Kidney (tissue), 14 donors: ENCODE measurements around the gene KSR1. TPM values are rescaled to one million over a fixed set of nuclear protein-coding genes. Genes with fewer than 3 reads are reported as not detected.

Source experiments
- DNase-seq, 5 donors: peaks; one replicate each; pipeline ENCODE4 v3.0.0-alpha.2; 2013 to 2020
- FAIRE-seq: peaks from 2 replicates; lab custom pipeline; 2012; peaks lifted over from hg19 to GRCh38; lab: Jason Lieb, UNC
- H3K27ac ChIP-seq, 2 donors: one replicate each; pipeline ENCODE4 v1.7.0; 2013; ENCODE audit warnings: low read depth in 2 of 2, low read length in 2 of 2, inconsistent platforms in 1 of 2
- H3K27me3 ChIP-seq: one replicate; pipeline ENCODE4 v1.7.1; 2013; ENCODE audit warnings: low read length, inconsistent platforms; ENCODE audit not compliant: control insufficient read depth, insufficient read depth
- H3K36me3 ChIP-seq, 3 donors: one replicate each; pipeline versions ENCODE4 v1.7.0 to v1.7.1; 2013; ENCODE audit warnings: low read length in 3 of 3, control low read depth in 1 of 3, inconsistent platforms in 1 of 3; ENCODE audit not compliant: insufficient read depth in 3 of 3, control insufficient read depth in 2 of 3
- H3K4me1 ChIP-seq, 3 donors: one replicate each; pipeline versions ENCODE4 v1.7.0 to v1.7.1; 2013; ENCODE audit warnings: low read length in 3 of 3, inconsistent platforms in 1 of 3, low read depth in 1 of 3; ENCODE audit not compliant: control insufficient read depth in 2 of 3, insufficient read depth in 2 of 3
- H3K4me3 ChIP-seq, 3 donors: one replicate each; pipeline versions ENCODE4 v1.7.0 to v1.8.1; 2013; ENCODE audit warnings: low read length in 3 of 3, control low read depth in 1 of 3, inconsistent platforms in 1 of 3
- H3K9ac ChIP-seq, 3 donors: one replicate each; pipeline versions ENCODE4 v1.7.0 to v1.7.1; 2013; ENCODE audit warnings: low read length in 3 of 3, control low read depth in 1 of 3, inconsistent platforms in 1 of 3
- H3K9me3 ChIP-seq, 3 donors: one replicate each; pipeline versions ENCODE4 v1.7.0 to v1.7.1; 2013; ENCODE audit warnings: low read length in 3 of 3, control low read depth in 1 of 3, inconsistent platforms in 1 of 3; ENCODE audit not compliant: control insufficient read depth in 2 of 3, insufficient read depth in 1 of 3
- CTCF ChIP-seq: IDR thresholded peaks from 3 replicates; pipeline ENCODE4 v1.5.1; 2012; ENCODE audit warnings: mild to moderate bottlenecking, moderate library complexity, borderline replicate concordance; ENCODE audit not compliant: insufficient read depth; ENCODE audit errors: extremely low read depth
- intact Hi-C: fragments of 100-400 bp; cut with DNase I; formaldehyde crosslinking; loops from one replicate; pipeline ENCODE4 v1.11.1; 2022
- polyA plus RNA-seq: library from polyadenylated mRNA; stranded (reverse); fragments of 350-450 nt; fragmentation: Illumina TruSeq; extraction: RNeasy Lipid Tissue Mini Kit (QIAGEN cat#74804); gene quantifications from one replicate; pipeline ENCODE4 v1.2.3, GENCODE V29; 2014; ENCODE audit warnings: low read depth, low replicate concordance; ENCODE audit not compliant: insufficient read depth
- total RNA-seq: library from RNA; stranded (reverse); fragmentation: NEBNext Ultra II Directional; extraction: Animal tissue kit (Norgen Biotek cat#: 25700); gene quantifications from one replicate; pipeline ENCODE4 v1.2.1, GENCODE V29; 2021
- donor health status: control.
- donor health status: control.
- donor health status: control.
- donor health status: control.
- donor health status: control.
- donor health status: DM: yes; HTN: yes; CAD: no.
- donor health status: Normal renal cell carcinoma (clear cell type).

Gene KSR1
- total and polyA plus RNA-seq, 2 donors from 2014 or later = 11.7 to 97.3 TPM

GRCh38 chr17:27618417-27618816 is 162.2 kb downstream of the KSR1 start:
- no peak overlapping the region for H3K27ac ChIP-seq
- H3K9ac ChIP-seq = no peak overlapping the region
- no peak overlapping the region for H3K4me3 ChIP-seq
- TF ChIP-seq CTCF = no peak
- H3K27me3 ChIP-seq = no peaks in the 10 kb centered on the region
- H3K4me1 ChIP-seq = no peaks in the 10 kb centered on the region
- DNase-seq = peak in 1 of 5 donors; percentile 52
- intact Hi-C loops = no loop called here
- no peaks in the 10 kb centered on the region for H3K9me3 ChIP-seq
- FAIRE-seq = no peak
- peaks cover 3 to 58% (median 35%) of the 10 kb centered on the region in 3 donors for H3K36me3 ChIP-seq

DNA sequence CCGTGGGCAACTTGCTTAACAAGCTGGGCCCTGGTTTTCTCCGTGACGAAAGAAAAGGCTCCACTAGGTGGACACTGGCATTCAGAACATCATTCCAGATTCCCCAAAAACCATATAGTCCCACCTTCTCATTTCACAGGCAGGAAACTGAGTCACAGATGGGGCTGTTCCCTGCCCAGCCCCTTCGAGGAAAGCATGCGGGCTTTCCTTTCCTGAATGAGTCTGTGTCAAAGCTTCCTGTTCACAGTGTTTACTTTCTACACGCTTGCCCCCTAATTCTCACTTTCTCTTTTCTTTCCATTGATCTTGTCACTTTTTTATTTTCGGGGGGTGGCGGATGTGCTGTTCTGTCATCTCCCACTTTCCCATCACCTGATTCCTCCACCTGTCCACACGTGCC is 164.5 kb downstream of the KSR1 start:
- Histone ChIP-seq H3K27ac (no peak overlapping the region), H3K9ac (no peak overlapping the region), H3K27me3 (no peaks in the 10 kb centered on the region), H3K4me1 (no peaks in the 10 kb centered on the region), H3K4me3 (no peak overlapping the region), H3K36me3 (peaks cover 0 to 63% (median 34%) of the 10 kb centered on the region in 3 donors), H3K9me3 (no peaks in the 10 kb centered on the region)
- FAIRE-seq (no peak), DNase-seq (no peak)
- intact Hi-C loops = no loop called here
- no peak for TF ChIP-seq CTCF

- no peak for TF ChIP-seq CTCF
- intact Hi-C loops = no loop called here
- H3K27me3 ChIP-seq = no peaks in the 10 kb centered on the region
These were observed 165.3 kb downstream of the KSR1 start for GRCh38 chr17:27621536-27621935.

GRCh38 chr17:27621942-27622559 is 165.8 kb downstream of the KSR1 start:
- H3K9ac ChIP-seq = no peak overlapping the region
- H3K9me3 ChIP-seq = no peaks in the 10 kb centered on the region
- H3K27ac ChIP-seq = no peak overlapping the region
- H3K4me1 ChIP-seq = no peaks in the 10 kb centered on the region
- no peaks in the 10 kb centered on the region for H3K27me3 ChIP-seq
- intact Hi-C loops = no loop called here
- DNase-seq = peak in 1 of 5 donors; percentile 24
- H3K4me3 ChIP-seq = no peak overlapping the region
- peaks cover 0 to 59% (median 27%) of the 10 kb centered on the region in 3 donors for H3K36me3 ChIP-seq
- no peak for TF ChIP-seq CTCF
- no peak for FAIRE-seq

More at GRCh38 chr17:27621536-27621935, 165.3 kb downstream of the KSR1 start:
- FAIRE-seq = no peak
- Histone ChIP-seq H3K4me1 (no peaks in the 10 kb centered on the region), H3K9ac (no peak overlapping the region), H3K27ac (no peak overlapping the region), H3K4me3 (no peak overlapping the region), H3K9me3 (no peaks in the 10 kb centered on the region), H3K36me3 (peaks cover 0 to 64% (median 32%) of the 10 kb centered on the region in 3 donors)
- peak in 1 of 5 donors; percentile 26 for DNase-seq
